GM12865 (cell line): ENCODE data around the gene USP49.

ENCODE experiments used
- DNase-seq: peaks from one replicate; pipeline ENCODE4 v3.0.0; 2010; ENCODE audit warnings: low read depth
- H3K4me3 ChIP-seq: 2 replicates; pipeline ENCODE4 v1.5.1; 2011; ENCODE audit warnings: mild to moderate bottlenecking, low read depth, low read length, control low read depth
- CTCF ChIP-seq: IDR thresholded peaks from 2 replicates; pipeline ENCODE4 v1.5.1; 2011; ENCODE audit warnings: low read length, control low read depth, low read depth, inconsistent platforms; ENCODE audit not compliant: insufficient read depth; ENCODE audit errors: missing control alignments

The USP49 gene

GRCh38 chr6:41846666-41847237, 48.4 kb downstream of the USP49 start:
- peak; percentile 84 for TF ChIP-seq CTCF
- DNase-seq: peak; percentile 73
- H3K4me3 ChIP-seq: no peak overlapping the region

DNA sequence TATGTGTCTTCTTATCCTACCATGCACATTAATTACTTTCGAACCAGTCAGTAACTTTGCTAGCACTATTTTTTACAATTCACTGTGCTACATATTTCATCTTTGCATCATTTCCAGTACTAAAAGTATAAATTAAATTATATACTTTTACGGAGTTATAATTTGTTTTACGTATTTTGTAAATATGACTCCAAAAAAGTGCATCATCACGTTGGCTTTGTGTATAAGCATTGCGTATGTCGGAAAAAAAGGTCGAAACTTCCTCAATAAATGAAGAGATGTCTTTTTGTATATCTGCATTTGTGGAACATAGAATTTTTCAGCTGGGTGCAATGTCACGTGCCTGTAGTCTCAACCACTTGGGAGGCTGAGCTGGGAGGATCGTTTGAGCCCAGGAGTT, 52.0 kb downstream of the USP49 start:
- no peak overlapping the region for H3K4me3 ChIP-seq
- no peak for TF ChIP-seq CTCF
- DNase-seq: no peak

DNA sequence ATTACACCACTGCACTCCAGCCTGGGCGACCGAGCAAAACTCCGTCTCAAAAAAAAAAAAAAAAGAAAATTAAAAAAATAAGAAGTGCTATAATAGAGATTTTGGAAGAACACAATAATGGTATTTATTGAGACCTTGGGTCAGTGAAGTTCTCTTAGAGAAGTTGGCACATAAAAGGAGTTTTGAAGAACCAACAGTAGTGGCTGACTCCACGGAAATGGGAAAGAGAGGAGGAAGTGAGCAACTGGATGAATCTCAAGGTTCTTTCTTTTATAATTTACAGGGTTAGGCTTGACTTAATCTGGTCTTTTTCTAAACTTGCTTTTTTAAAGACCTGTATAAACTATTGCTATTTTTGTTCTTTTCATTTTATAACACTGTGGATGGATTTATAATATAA, 54.8 kb downstream of the USP49 start:
- DNase-seq: no peak

DNA sequence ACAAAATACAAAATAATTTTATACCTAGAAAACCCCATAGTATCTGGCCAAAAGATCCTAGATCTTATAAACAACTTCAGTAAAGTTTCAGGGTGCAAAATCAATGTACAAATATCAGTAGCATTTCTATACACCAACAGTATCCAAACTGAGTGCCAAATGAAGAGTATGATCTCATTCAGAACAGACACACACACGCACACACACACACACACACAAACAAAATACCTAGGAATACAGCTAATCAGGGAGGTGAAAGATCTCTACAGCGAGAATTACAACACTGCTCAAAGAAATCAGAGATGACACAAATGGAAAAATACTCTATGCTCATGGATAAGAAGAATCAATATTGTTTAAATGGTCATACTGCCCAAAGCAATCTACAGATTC, 58.5 kb downstream of the USP49 start:
- TF ChIP-seq CTCF: no peak
- no peak overlapping the region for H3K4me3 ChIP-seq
- no peak for DNase-seq

More for the DNA sequence above, 54.8 kb downstream of the USP49 start:
- no peak overlapping the region for H3K4me3 ChIP-seq
- no peak for TF ChIP-seq CTCF

GRCh38 chr6:41836022-41836659, 59.0 kb downstream of the USP49 start:
- no peak for TF ChIP-seq CTCF
- no peak for DNase-seq
- no peak overlapping the region for H3K4me3 ChIP-seq

- no peak overlapping the region for H3K4me3 ChIP-seq
- no peak for DNase-seq
- no peak for TF ChIP-seq CTCF
These were observed 62.9 kb downstream of the USP49 start for GRCh38 chr6:41832263-41832662.
